IPS-NIHi11 (cell line): ENCODE data around the gene OPN1SW.

Experiments
- DNase-seq: peaks from one replicate; pipeline ENCODE4 v3.0.0; 2012; ENCODE audit warnings: mixed read lengths, low spot score

OPN1SW gene

DNA sequence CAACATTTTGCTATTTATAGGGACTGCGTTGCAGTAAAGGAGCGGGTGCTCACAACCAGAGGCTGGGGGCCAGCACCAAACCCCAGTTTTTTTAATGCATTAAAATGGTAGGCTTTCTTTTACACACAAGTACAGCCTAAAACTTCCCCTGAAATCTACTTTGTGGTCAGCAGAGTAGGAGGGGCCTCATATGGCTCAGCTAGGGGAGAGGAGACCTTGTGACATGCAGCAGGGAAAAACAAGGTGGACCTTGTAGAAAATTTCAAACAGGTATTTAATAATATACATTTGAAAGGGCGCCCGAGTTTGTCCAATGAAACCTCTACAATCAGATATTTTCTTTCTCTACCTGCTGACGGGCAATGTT is 17.6 kb upstream of the OPN1SW start:
- DNase-seq = no peak

DNA sequence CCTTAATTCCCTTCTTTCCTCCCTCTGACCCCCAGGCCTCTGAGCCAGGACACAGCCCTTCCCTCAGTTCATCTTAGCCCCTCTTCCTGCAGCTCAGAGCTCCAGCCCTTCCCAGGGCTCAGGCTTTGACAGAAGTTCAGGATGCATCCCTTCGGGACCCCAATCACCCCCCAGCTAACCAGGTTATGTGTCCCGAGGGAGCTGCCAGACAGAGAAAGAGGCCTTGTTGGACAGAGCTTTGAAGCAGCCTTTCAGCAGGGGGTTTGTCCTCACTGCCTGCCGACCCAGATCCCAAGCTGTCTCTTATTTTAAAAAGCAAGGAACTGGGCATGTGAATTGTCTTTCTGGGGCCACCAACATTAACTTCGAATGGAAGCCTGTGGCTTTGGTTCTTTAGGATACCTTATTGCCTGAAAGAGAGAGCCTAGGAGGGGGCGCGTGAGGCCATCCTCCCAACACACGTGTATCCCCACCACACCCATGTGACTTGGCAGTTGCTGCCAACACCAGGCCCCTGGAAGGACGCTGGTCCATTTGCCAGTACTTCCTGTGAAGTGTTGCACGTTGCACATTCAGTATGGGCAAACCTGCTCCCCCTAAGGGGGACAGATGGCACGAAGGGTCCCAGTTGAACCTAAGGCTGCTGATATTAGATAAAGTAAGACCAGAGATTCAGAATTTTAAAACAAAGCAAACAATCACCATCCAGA is 17.0 kb upstream of the OPN1SW start:
- DNase-seq = no peak

DNA sequence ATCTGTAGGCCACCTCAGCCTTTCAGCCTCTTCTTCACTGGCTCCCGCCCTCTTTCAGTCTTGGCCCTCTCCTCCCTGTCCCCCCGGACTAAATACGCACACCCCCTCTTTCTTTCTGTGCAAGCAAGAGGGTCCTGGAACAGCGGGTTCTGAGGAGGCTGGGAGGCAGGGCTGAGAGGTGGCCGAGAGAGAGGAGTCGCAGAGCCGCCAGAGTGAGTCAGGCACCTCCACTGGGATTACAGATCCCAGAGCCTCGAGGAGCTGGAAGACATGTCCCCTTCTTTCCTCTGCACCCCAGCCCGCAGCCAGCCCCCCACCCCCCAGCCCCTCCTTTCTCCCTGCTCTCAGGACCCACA is 16.4 kb upstream of the OPN1SW start:
- DNase-seq = peak; percentile 23

DNA sequence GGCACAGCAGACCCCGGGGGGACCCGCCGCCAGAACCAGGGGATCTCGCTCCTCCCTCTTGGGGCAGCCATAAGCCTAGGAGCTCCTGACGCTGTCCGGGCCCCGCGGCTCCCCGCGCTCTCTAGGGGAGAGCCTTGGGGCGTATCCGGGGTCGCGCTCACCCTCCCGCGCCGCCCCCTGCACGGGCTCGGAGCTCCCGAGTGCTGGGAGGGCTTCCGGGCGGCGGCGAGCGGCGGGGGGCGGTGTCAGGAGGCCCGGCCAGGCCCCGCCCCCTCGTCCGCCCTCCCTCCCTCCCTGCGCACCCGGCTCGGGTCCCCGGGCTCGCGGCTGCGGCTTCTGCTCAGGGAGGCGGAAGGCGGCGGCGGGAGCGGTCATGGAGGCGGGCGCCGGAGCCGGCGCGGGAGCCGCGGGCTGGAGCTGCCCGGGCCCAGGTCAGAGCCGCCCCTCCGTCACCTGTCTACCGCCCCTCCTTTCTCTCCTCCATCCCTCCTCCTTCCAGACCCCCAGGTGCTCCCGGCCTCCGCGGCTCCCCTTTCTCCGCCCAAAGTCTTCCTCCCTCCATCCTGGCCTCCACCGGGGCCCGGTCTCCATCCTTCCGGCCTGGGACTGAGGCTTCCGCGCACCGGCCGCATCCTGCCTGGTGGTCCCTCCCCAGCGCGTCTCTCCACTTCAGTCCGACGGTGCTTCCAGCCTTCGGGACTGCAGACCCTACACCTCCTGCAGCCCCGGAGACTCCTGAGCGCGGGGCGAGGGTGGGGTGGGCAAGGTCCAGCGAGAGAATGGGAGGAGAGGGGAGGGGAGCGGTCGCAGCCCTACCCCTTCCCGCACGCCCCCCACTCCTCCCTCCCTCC is 15.8 kb upstream of the OPN1SW start, which contains the start of gene CCDC136:
Gene CCDC136, plus strand, starts transcription at position 848 of the 851 bp plus-strand sequence. CDS start 444 bp downstream, outside the sequence.
- peak; percentile 93 for DNase-seq

- peak; percentile 68 for DNase-seq
Observed at GRCh38 chr7:128790315-128791041, 14.9 kb upstream of the OPN1SW start.

GRCh38 chr7:128788446-128789412 is 13.1 kb upstream of the OPN1SW start:
- no peak for DNase-seq

DNA sequence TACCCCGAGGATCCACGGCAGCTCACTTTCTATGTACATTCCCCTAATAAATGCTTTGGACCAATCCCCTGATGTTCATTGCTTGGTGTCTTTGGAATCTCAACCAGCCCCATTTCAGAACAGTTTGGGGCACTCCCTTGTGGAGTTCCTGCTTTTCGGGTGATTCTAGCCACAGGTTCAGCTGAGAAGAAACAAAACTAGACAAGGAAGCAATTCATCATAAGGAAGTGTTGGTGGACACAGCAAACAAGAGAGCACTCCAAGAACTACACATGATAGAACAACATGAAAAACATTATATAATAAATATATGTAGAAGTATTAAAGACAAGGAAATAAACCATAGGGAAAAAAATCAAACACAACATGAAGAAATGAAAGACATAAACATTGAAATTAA is 10.1 kb upstream of the OPN1SW start:
- DNase-seq = no peak

GRCh38 chr7:128783143-128783861 is 7.7 kb upstream of the OPN1SW start:
- peak; percentile 86 for DNase-seq

- no peak for DNase-seq
Observed at GRCh38 chr7:128781851-128782250, 6.3 kb upstream of the OPN1SW start.

DNA sequence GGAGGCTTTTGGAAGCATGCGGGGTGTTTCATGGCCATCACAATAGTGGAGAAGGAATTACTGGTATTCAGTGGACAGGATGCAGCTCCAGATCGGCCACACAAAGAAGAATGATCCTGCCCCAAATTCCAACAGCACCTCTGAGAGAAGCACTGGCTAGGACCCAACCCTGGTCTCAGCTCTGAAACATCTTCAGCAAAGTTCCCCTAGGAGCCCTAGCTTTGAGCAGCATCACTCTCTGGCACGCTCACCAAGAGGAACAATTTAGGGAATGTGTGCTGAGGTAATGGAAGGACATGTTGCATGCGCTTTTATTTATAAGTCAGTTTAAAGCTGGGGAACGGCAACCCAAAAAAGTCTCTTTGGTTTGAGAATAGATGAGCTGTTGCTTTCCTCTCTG is 5.5 kb upstream of the OPN1SW start:
- no peak for DNase-seq

- no peak for DNase-seq
Observed at GRCh38 chr7:128778946-128779345, 3.4 kb upstream of the OPN1SW start.

GRCh38 chr7:128777156-128778123 is 1.8 kb upstream of the OPN1SW start:
- DNase-seq = no peak

GRCh38 chr7:128774921-128775320 is 673 bp downstream of the OPN1SW start:
- no peak for DNase-seq

GRCh38 chr7:128774029-128774689 is 1.4 kb downstream of the OPN1SW start:
- no peak for DNase-seq

- no peak for DNase-seq
Observed at GRCh38 chr7:128773604-128774003, 2.0 kb downstream of the OPN1SW start.

GRCh38 chr7:128770233-128770632 is 5.4 kb downstream of the OPN1SW start:
- DNase-seq = no peak

- no peak for DNase-seq
Observed at GRCh38 chr7:128767475-128768110, 8.0 kb downstream of the OPN1SW start.

DNA sequence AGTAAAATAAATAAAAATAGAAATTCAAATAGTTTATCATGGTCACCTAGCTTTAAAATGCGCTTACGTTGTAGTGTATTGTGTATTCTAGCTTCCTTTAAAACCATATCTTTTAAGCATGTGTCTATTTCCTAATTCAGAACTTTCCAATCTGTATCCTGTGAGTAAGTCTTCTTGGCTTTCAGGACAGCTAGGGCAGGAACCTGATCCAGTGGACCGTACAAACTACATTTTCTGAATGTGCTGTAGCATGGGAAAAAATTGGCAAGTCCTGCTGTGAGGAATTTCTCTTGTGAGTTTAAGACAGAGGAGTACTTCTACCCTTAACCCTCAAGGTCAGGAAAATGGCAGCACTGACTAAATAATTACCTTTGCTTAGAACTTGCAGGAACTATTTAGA is 12.1 kb downstream of the OPN1SW start:
- no peak for DNase-seq

GRCh38 chr7:128759242-128759641 is 16.4 kb downstream of the OPN1SW start:
- DNase-seq = no peak
